ENCODE data around the gene CTDNEP1.

Gene CTDNEP1

DNA sequence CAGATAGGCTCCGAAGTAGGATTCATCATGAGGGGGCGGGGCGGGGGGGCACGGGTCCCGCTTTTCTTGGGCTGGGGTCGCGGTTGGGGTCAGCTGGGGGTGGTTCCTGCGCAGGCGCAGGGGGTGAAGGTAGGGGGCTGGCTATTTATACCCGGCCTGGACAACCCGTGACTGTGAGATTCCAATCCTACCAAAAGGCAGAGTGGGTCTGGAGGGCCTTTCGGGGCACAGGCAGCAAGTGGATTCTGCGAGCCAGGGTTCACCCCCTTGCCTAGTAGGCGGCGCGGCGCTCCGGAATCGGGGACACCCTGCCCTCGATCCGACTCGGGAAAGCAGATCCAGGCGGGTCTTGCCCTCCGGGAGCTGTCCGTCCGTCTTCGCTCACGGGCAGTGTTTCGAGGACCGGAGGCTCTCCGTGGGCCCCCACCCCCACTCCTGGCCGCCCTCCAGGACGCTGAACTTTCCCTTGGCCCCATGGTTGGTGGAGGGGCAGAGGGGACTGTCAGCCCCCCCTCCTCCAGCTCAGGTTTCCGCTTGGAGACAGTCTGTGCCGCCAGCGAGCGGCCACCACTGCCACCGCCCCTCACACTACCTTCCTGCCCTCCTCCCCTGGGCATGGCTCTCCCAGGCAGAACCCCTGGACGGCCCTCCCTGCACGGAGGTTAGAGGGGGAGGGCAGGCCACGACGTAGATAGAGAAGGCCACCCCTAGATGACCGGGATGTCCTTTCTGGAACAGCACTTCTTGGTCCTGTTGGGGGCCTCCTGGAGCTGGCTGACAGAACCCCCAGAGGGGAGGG is 30.6 kb upstream of the CTDNEP1 start:
- TF ChIP-seq, protein P1, sequence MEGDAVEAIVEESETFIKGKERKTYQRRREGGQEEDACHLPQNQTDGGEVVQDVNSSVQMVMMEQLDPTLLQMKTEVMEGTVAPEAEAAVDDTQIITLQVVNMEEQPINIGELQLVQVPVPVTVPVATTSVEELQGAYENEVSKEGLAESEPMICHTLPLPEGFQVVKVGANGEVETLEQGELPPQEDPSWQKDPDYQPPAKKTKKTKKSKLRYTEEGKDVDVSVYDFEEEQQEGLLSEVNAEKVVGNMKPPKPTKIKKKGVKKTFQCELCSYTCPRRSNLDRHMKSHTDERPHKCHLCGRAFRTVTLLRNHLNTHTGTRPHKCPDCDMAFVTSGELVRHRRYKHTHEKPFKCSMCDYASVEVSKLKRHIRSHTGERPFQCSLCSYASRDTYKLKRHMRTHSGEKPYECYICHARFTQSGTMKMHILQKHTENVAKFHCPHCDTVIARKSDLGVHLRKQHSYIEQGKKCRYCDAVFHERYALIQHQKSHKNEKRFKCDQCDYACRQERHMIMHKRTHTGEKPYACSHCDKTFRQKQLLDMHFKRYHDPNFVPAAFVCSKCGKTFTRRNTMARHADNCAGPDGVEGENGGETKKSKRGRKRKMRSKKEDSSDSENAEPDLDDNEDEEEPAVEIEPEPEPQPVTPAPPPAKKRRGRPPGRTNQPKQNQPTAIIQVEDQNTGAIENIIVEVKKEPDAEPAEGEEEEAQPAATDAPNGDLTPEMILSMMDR (IDR thresholded peaks at IDR 0.05; ENCODE audit: insufficient read depth, low read length, poor library complexity, severe bottlenecking) = no peak
- no peaks in the 10 kb centered on the region for H3K27me3 ChIP-seq (replicated peaks; ENCODE audit: control insufficient read depth, insufficient read depth, low read length)
- peak overlapping the region; percentile 58 for H3K4me3 ChIP-seq (replicated peaks; ENCODE audit: low read depth, low read length)
- DNase-seq (ENCODE audit: extremely low read depth, insufficient read length) = no peak
- H3K36me3 ChIP-seq (ENCODE audit: control insufficient read depth, insufficient read depth, low read length) = no peaks in the 10 kb centered on the region

DNA sequence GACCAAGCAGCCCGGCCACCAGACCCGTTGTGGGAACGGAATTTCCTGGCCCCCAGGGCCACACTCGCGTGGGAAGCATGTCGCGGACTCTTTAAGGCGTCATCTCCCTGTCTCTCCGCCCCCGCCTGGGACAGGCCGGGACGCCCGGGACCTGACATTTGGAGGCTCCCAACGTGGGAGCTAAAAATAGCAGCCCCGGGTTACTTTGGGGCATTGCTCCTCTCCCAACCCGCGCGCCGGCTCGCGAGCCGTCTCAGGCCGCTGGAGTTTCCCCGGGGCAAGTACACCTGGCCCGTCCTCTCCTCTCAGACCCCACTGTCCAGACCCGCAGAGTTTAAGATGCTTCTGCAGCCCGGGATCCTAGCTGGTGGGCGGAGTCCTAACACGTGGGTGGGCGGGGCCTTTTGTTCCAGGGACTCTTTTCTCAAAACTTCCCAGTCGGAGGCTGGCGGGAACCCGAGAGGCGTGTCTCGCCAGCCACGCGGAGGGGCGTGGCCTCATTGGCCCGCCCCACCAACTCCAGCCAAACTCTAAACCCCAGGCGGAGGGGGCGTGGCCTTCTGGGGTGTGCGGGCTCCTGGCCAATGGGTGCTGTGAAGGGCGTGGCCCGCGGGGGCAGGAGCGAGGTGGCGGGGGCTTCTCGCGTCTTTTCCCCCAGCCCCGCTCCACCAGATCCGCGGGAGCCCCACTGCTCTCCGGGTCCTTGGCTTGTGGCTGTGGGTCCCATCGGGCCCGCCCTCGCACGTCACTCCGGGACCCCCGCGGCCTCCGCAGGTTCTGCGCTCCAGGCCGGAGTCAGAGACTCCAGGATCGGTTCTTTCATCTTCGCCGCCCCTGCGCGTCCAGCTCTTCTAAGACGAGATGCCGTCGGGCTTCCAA is 29.8 kb upstream of the CTDNEP1 start, which contains the start of gene SLC2A4:
Gene SLC2A4, plus strand, starts transcription at position 645 of the 879 bp plus-strand sequence. Its CDS starts 217 bp downstream, at position 862.
- TF ChIP-seq, protein P1 (IDR thresholded peaks at IDR 0.05; ENCODE audit: insufficient read depth, low read length, poor library complexity, severe bottlenecking) = no peak
- Histone ChIP-seq H3K36me3 (ENCODE audit: control insufficient read depth, insufficient read depth, low read length) (no peaks in the 10 kb centered on the region), H3K4me3 (replicated peaks; ENCODE audit: low read depth, low read length) (peak within 1 kb of the TSS; percentile 58), H3K27me3 (replicated peaks; ENCODE audit: control insufficient read depth, insufficient read depth, low read length) (no peaks in the 10 kb centered on the region)
- DNase-seq (ENCODE audit: extremely low read depth, insufficient read length) = peak; percentile 89

DNA sequence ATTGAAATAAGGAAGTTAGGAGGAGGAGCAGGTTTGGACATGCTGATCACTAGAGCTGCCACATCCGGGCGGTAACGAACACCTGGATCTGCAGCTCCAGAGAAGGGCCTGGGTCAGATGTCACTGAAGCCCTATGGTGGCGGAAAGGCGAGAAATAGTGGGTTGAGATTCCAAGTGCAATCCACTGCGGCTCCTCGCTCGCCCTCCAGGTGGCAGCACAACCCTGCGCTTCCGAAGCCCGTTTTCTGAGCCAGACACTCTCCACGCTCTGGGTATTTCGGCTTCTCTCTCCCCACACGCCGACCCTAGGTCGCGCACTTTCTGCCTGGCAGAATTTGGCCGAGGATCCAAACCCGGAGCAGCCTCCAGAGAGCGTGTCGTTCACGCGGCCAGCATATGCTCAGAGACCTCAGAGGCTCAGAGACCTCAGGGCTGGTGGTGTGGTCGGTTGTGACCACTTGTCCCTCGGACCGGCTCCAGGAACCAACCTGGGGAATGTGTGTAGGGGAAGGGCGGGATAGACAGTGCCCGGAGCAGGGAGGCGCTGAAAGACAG is 29.1 kb upstream of the CTDNEP1 start:
- TF ChIP-seq, protein P1 (IDR thresholded peaks at IDR 0.05; ENCODE audit: insufficient read depth, low read length, poor library complexity, severe bottlenecking) = peak; percentile 82
- Histone ChIP-seq H3K4me3 (replicated peaks; ENCODE audit: low read depth, low read length) (peak overlapping the region; percentile 58), H3K36me3 (ENCODE audit: control insufficient read depth, insufficient read depth, low read length) (no peaks in the 10 kb centered on the region), H3K27me3 (replicated peaks; ENCODE audit: control insufficient read depth, insufficient read depth, low read length) (no peaks in the 10 kb centered on the region)
- peak; percentile 80 for DNase-seq (ENCODE audit: extremely low read depth, insufficient read length)

DNA sequence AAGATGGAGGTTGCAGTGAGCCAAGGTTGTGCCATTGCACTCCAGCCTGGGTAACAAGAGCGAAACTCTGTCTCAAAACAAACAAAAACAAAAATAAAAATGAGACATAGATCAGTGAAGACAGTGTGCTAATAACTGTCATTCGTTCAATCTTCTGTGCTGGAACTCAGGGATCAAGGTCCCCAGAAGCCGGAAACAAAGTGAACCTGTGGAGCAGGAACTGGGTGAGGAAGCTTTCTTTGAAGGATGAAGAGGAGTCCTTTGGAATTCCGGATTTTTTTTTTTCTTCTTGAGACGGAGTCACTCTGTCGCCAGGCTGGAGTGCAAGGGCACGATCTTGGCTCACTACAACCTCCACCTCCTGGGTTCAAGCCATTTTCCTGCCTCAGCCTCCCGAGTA is 27.9 kb upstream of the CTDNEP1 start:
- Histone ChIP-seq H3K4me3 (replicated peaks; ENCODE audit: low read depth, low read length) (no peak overlapping the region), H3K27me3 (replicated peaks; ENCODE audit: control insufficient read depth, insufficient read depth, low read length) (no peaks in the 10 kb centered on the region), H3K36me3 (ENCODE audit: control insufficient read depth, insufficient read depth, low read length) (no peaks in the 10 kb centered on the region)
- TF ChIP-seq, protein P1 (IDR thresholded peaks at IDR 0.05; ENCODE audit: insufficient read depth, low read length, poor library complexity, severe bottlenecking) = no peak
- DNase-seq (ENCODE audit: extremely low read depth, insufficient read length) = no peak

DNA sequence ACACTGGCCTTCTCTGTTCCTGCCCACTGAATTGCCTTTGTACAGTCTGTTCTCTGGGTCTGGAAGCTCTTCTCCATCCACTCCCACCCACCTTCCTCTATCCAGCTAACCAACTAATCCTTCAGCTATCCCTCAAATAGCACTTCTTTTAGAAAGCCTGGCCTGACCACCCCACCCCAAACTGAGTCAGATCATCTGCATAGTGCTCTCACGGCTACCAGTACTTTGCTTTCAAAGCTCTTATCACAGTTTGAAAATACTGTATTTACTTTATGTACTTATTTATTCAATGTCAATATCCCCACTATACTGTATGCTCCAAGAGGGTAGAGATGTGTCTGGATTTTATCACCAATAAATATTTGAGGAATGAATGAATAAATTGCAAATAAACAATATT is 15.2 kb upstream of the CTDNEP1 start:
- peaks cover 2% of the 10 kb centered on the region; the same call in 1 of the 2 replicates for H3K27me3 ChIP-seq (replicated peaks; ENCODE audit: control insufficient read depth, insufficient read depth, low read length)
- TF ChIP-seq, protein P1 (IDR thresholded peaks at IDR 0.05; ENCODE audit: insufficient read depth, low read length, poor library complexity, severe bottlenecking) = no peak
- no peaks in the 10 kb centered on the region for H3K36me3 ChIP-seq (ENCODE audit: control insufficient read depth, insufficient read depth, low read length)
- DNase-seq (ENCODE audit: extremely low read depth, insufficient read length) = no peak
- H3K4me3 ChIP-seq (replicated peaks; ENCODE audit: low read depth, low read length) = no peak overlapping the region

Data from GM06990 (cell line).